OCI-LY3 (cell line): Measurements from ENCODE around the gene ISLR.

Source experiments
- CTCF ChIP-seq: fragments of 200-600, 300-600 bp; sonication (generic); IDR thresholded peaks from 2 replicates; pipeline ENCODE4 v1.5.1; 2014; ENCODE audit warnings: antibody characterized with exemption, low read length, low read depth
- EZH2phosphoT487 ChIP-seq: fragments of 200-600 bp; shearing (Covaris generic); IDR thresholded peaks from 2 replicates; pipeline ENCODE4 v1.6.1; 2018; ENCODE audit warnings: antibody characterized with exemption, mixed run types, low read depth

- TF ChIP-seq CTCF: no peak
- no peak for TF ChIP-seq EZH2phosphoT487
Measured at GRCh38 chr15:74159773-74160172, 13.7 kb upstream of the ISLR start.
